GM12878 (cell line): ENCODE measurements around the gene CCDC15.

Experiments
- EED ChIP-seq: sonication (generic); IDR thresholded peaks from 2 replicates; pipeline ENCODE4 v1.6.1; 2016; ENCODE audit warnings: antibody characterized with exemption, low read depth
- EP300 ChIP-seq, 2 experiments: fragments of 150-350 bp in 1 of 2; IDR thresholded peaks; 2 replicates each; pipeline ENCODE4 v1.6.1; 2011 to 2012; ENCODE audit warnings: low read depth in 2 of 2, low read length in 2 of 2, borderline replicate concordance in 1 of 2, improper control_type of control experiment in 1 of 2, inconsistent platforms in 1 of 2; ENCODE audit not compliant: control insufficient read depth in 1 of 2
- LARP7 ChIP-seq: fragments of 450-650 bp; IDR thresholded peaks from 2 replicates; pipeline ENCODE4 v1.6.1; 2017; ENCODE audit warnings: mild to moderate bottlenecking
- MEF2A ChIP-seq: IDR thresholded peaks from 2 replicates; pipeline ENCODE4 v1.6.1; 2011; ENCODE audit warnings: low read depth, mild to moderate bottlenecking, low read length, moderate library complexity; ENCODE audit not compliant: insufficient read depth
- PML ChIP-seq: IDR thresholded peaks from 2 replicates; pipeline ENCODE4 v1.6.1; 2012; ENCODE audit warnings: low read length, inconsistent platforms
- POU2F2 ChIP-seq: IDR thresholded peaks from 3 replicates; pipeline ENCODE4 v1.6.1; 2011; ENCODE audit warnings: low read depth, mild to moderate bottlenecking, low read length, borderline replicate concordance
- YBX1 ChIP-seq: fragments of 450-650 bp; IDR thresholded peaks from 2 replicates; pipeline ENCODE4 v1.6.1; 2016; ENCODE audit warnings: antibody characterized with exemption
- ZZZ3 ChIP-seq: IDR thresholded peaks from 2 replicates; pipeline ENCODE4 v1.6.1; 2011; ENCODE audit warnings: low read depth; ENCODE audit not compliant: control insufficient read depth, insufficient read length
- TF ChIP-seq, protein P1 (sequence below), 3 experiments: IDR thresholded peaks in 2 of 3; conservative IDR thresholded peaks in 1 of 3; 2 replicates each; pipeline ENCODE4 v1.5.1; 2011; ENCODE audit warnings: low read depth in 3 of 3, low read length in 3 of 3, mild to moderate bottlenecking in 3 of 3, control low read depth in 2 of 3, moderate library complexity in 2 of 3, inconsistent platforms in 1 of 3, mixed read lengths in 1 of 3; ENCODE audit not compliant: control insufficient read depth in 2 of 3, insufficient read depth in 1 of 3; ENCODE audit errors: extremely low read depth in 1 of 3
- TF ChIP-seq, protein P2 (sequence below): fragments of 450-650 bp; IDR thresholded peaks from 2 replicates; pipeline ENCODE4 v1.6.1; 2017; ENCODE audit warnings: mild to moderate bottlenecking
- TF ChIP-seq, protein P3 (sequence below): IDR thresholded peaks from 2 replicates; pipeline ENCODE4 v1.6.1; 2012; ENCODE audit warnings: mild to moderate bottlenecking, low read depth, low read length

DNA sequence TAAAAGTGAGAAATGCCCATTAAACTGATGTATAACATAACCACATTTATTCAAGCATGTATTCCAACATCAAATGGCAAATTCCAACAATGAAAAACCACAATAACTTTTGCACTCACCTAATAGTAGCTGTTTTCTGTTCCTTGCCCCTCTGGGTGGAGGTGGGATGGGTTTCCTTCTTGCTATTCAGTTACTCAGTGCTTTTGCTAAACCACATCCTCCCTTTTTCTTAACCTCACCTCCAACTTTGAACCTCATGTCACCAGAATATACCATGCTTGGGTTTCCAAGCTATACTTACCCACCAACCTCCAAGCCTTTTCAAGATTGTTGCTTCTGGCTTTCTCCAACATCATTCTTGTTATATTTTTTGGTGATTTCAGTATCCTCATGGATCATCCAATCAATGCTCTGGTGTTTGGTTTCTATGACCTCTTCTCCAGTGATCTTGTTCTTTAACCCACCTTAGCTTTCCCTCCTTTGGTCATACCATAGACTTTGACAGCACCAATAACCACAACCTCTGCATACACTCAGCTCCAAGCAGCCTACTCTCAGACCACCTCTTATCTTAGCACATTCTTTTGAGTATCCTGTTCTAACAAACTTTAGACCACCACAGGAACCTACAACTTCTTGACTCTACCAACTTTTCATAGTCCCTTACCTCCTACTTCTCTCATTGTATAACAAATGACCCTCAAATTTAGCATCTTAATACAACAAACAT is 3.2 kb upstream of the CCDC15 start:
- TF ChIP-seq EP300 (IDR thresholded peaks at IDR 0.05; ENCODE audit: borderline replicate concordance in 1 of 2, control insufficient read depth in 1 of 2, low read depth in 2 of 2, low read length in 2 of 2) (no peak), MEF2A (no peak), YBX1 (no peak), ZZZ3 (no peak), PML (no peak), LARP7 (no peak), EED (no peak), POU2F2 (no peak)
- TF ChIP-seq, protein P1, sequence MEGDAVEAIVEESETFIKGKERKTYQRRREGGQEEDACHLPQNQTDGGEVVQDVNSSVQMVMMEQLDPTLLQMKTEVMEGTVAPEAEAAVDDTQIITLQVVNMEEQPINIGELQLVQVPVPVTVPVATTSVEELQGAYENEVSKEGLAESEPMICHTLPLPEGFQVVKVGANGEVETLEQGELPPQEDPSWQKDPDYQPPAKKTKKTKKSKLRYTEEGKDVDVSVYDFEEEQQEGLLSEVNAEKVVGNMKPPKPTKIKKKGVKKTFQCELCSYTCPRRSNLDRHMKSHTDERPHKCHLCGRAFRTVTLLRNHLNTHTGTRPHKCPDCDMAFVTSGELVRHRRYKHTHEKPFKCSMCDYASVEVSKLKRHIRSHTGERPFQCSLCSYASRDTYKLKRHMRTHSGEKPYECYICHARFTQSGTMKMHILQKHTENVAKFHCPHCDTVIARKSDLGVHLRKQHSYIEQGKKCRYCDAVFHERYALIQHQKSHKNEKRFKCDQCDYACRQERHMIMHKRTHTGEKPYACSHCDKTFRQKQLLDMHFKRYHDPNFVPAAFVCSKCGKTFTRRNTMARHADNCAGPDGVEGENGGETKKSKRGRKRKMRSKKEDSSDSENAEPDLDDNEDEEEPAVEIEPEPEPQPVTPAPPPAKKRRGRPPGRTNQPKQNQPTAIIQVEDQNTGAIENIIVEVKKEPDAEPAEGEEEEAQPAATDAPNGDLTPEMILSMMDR (IDR thresholded peaks at IDR 0.05 in 2 of 3, conservative IDR thresholded peaks at IDR 0.05 in 1 of 3; ENCODE audit: control insufficient read depth in 2 of 3, extremely low read depth in 1 of 3, insufficient read depth in 1 of 3, low read depth in 3 of 3, low read length in 3 of 3): no peak
- TF ChIP-seq, protein P2, sequence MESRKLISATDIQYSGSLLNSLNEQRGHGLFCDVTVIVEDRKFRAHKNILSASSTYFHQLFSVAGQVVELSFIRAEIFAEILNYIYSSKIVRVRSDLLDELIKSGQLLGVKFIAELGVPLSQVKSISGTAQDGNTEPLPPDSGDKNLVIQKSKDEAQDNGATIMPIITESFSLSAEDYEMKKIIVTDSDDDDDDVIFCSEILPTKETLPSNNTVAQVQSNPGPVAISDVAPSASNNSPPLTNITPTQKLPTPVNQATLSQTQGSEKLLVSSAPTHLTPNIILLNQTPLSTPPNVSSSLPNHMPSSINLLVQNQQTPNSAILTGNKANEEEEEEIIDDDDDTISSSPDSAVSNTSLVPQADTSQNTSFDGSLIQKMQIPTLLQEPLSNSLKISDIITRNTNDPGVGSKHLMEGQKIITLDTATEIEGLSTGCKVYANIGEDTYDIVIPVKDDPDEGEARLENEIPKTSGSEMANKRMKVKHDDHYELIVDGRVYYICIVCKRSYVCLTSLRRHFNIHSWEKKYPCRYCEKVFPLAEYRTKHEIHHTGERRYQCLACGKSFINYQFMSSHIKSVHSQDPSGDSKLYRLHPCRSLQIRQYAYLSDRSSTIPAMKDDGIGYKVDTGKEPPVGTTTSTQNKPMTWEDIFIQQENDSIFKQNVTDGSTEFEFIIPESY: no peak
- TF ChIP-seq, protein P3, sequence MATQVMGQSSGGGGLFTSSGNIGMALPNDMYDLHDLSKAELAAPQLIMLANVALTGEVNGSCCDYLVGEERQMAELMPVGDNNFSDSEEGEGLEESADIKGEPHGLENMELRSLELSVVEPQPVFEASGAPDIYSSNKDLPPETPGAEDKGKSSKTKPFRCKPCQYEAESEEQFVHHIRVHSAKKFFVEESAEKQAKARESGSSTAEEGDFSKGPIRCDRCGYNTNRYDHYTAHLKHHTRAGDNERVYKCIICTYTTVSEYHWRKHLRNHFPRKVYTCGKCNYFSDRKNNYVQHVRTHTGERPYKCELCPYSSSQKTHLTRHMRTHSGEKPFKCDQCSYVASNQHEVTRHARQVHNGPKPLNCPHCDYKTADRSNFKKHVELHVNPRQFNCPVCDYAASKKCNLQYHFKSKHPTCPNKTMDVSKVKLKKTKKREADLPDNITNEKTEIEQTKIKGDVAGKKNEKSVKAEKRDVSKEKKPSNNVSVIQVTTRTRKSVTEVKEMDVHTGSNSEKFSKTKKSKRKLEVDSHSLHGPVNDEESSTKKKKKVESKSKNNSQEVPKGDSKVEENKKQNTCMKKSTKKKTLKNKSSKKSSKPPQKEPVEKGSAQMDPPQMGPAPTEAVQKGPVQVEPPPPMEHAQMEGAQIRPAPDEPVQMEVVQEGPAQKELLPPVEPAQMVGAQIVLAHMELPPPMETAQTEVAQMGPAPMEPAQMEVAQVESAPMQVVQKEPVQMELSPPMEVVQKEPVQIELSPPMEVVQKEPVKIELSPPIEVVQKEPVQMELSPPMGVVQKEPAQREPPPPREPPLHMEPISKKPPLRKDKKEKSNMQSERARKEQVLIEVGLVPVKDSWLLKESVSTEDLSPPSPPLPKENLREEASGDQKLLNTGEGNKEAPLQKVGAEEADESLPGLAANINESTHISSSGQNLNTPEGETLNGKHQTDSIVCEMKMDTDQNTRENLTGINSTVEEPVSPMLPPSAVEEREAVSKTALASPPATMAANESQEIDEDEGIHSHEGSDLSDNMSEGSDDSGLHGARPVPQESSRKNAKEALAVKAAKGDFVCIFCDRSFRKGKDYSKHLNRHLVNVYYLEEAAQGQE: no peak
